GM08714 (cell line): ENCODE results near the gene STAT6.
A peak's percentile ranks its signal among the peaks of the same experiment; 100 is the strongest.

Experiments used
- H3K4me3 ChIP-seq: fragments of 200-500 bp; sonication (Bioruptor generic); 2 replicates; pipeline ENCODE4 v1.5.1; 2014; ENCODE audit warnings: mild to moderate bottlenecking, low read length, inconsistent platforms
- ZNF274 ChIP-seq: IDR thresholded peaks from 2 replicates; pipeline ENCODE4 v1.6.1; 2012; ENCODE audit warnings: mild to moderate bottlenecking, low read depth, low read length

STAT6 gene, protein sequence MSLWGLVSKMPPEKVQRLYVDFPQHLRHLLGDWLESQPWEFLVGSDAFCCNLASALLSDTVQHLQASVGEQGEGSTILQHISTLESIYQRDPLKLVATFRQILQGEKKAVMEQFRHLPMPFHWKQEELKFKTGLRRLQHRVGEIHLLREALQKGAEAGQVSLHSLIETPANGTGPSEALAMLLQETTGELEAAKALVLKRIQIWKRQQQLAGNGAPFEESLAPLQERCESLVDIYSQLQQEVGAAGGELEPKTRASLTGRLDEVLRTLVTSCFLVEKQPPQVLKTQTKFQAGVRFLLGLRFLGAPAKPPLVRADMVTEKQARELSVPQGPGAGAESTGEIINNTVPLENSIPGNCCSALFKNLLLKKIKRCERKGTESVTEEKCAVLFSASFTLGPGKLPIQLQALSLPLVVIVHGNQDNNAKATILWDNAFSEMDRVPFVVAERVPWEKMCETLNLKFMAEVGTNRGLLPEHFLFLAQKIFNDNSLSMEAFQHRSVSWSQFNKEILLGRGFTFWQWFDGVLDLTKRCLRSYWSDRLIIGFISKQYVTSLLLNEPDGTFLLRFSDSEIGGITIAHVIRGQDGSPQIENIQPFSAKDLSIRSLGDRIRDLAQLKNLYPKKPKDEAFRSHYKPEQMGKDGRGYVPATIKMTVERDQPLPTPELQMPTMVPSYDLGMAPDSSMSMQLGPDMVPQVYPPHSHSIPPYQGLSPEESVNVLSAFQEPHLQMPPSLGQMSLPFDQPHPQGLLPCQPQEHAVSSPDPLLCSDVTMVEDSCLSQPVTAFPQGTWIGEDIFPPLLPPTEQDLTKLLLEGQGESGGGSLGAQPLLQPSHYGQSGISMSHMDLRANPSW

DNA sequence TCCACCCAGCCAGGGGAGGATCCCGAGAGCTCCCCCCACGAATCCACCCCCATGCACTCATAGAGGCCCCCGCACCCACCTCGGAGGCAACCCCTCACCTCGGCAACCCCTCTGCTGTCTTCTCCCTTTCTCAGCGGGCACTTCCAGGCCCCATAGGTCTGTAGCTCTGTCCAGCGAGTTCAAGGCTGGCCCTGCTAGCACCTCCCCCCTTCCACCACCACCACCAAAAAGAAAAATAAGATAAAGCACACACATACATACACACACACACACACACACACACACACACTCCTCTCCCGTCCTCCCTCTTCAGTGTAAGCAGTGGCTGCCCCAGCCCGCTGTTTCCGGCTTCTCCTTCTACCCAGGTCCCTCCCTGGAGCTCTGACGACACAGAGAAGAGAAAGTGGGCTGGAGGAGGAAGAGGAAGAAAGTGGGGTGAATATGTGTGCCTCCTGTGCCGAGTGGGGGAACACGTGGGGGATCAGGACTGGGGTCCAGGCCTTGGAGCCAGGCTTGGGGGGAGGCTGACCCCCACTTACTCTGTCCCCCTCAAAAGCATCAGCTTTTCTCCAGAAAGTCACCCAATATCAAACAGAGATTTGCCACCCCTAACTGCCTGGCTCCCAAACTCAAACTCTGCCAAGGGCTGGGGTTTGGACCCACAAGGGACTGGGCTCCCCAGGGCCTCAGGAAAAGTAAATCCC is at the start of gene STAT6:
TSS of gene STAT6 (minus strand) at position 332 of the 704 bp plus-strand sequence. CDS start 3,084 bp downstream, outside the sequence.
- peak within 1 kb of the TSS; percentile 66 for H3K4me3 ChIP-seq
- TF ChIP-seq ZNF274 = no peak

DNA sequence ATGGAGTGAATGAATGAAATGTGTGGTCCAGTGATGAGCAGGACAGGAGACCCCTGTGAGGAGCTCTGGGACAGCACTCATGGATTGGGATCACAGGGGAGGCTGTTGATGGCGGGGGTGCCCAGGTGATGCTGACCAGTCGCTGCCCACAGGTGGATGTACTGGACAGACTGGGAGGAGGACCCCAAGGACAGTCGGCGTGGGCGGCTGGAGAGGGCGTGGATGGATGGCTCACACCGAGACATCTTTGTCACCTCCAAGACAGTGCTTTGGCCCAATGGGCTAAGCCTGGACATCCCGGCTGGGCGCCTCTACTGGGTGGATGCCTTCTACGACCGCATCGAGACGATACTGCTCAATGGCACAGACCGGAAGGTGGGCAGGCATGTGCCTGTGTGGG is 49.6 kb upstream of the STAT6 start:
- no peak overlapping the region for H3K4me3 ChIP-seq
- TF ChIP-seq ZNF274 = no peak

DNA sequence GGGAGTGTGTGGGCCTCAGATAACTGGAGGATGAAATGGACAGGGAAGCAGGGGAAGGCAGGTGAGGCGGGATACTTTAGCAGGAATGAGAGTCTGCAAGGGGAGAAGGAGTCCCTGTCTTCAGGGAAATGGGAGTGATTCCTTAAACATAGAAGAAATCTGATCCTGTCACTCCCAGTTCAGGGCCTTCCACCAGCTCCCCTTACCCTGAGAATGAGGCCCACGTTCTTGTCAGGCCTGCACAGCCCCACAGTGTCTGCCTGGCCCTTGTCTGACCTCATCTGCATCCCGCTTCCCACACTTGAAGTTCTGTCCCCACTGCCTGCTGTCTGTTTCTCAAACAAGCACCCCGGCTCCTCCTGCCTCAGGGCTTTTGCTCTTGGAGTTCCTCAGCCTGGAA is 48.9 kb upstream of the STAT6 start:
- H3K4me3 ChIP-seq = no peak overlapping the region
- TF ChIP-seq ZNF274 = no peak

- no peak overlapping the region for H3K4me3 ChIP-seq
- TF ChIP-seq ZNF274 = no peak
These were observed 48.1 kb upstream of the STAT6 start for GRCh38 chr12:57159311-57159710.

DNA sequence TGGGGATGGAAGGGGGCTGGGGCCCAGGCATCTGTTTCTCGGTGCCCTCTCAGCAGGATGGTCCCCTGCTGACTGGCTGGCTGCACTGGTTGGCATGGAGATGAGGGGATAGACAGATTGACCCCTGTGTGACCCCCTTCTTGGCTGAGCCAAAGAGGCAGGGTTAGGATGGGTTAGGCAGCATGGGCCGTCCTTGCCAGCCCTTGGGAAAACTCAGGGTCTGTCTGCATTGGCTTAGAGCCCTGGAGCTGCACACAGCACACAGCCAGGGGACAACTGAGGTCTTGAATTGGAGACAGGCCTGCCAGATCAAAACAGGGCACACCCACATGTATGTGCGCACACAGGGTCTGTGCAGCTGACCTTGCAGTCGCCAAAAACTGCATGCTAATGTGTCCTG is 47.5 kb upstream of the STAT6 start:
- no peak for TF ChIP-seq ZNF274
- H3K4me3 ChIP-seq = no peak overlapping the region

- no peak for TF ChIP-seq ZNF274
- H3K4me3 ChIP-seq = no peak overlapping the region
These were observed 47.0 kb upstream of the STAT6 start for GRCh38 chr12:57158186-57158585.

GRCh38 chr12:57157588-57158173 is 46.5 kb upstream of the STAT6 start:
- no peak overlapping the region for H3K4me3 ChIP-seq
- TF ChIP-seq ZNF274 = no peak

DNA sequence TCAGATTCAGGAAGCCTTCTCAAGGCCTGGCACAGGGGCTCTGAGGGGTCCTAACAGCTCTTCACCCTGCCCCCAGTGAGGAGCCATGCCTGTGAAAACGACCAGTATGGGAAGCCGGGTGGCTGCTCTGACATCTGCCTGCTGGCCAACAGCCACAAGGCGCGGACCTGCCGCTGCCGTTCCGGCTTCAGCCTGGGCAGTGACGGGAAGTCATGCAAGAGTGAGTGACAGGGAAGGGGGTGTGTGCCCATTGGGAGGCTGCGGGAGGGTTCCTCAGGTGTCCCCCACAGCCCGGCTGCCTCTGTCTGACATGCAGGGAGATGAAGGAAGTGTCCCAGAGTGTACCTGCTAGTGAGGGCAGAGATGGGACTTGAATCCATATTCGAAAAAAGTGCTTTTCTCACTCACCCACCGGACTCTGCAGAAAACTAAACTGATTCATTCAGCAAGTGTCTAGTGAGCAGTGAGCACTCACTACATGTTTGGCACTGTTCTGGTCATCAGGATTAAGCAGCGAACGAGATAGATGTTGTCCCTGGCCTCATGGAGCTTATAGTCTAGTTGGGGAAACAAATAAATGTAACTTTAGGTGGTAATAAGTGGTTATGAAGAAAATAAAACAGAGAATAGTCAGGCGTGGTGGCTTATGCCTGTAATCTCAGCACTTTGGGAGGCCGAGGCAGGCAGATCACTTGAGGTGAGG is 45.7 kb upstream of the STAT6 start:
- H3K4me3 ChIP-seq = no peak overlapping the region
- no peak for TF ChIP-seq ZNF274

DNA sequence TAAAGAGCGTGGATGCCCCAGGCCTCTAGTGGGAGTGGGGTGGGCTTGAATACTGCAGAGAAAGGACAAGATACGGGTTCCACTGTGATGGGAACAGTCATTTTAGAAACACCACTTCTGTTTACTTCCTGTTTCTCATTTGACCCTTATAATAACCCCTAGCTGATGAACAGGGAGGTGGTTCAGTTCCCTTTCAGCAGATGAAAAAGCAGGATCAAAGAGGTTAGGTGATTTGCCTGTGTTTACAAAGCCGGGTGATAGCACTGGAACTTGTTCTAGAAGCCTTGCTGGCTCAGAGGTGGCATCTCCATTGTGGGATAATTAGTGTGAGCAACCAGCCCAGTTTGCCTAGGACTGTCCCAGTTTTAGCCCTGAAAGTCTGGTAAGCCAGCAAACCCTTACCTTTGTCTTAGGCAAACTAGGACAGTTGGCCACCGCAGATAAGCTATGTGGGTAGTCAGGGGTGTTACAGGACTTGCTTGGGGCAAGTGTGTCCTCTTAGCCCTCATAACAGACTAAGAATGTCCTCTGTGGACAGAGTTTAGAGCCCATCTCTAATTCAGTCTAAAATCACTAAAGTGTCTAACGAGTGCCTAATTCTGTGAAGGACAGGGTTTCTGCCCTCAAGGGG is 43.8 kb upstream of the STAT6 start:
- no peak for TF ChIP-seq ZNF274
- no peak overlapping the region for H3K4me3 ChIP-seq

- no peak for TF ChIP-seq ZNF274
- H3K4me3 ChIP-seq = no peak overlapping the region
These were observed 42.9 kb upstream of the STAT6 start for GRCh38 chr12:57154076-57154475.

- no peak for TF ChIP-seq ZNF274
- H3K4me3 ChIP-seq = no peak overlapping the region
These were observed 42.3 kb upstream of the STAT6 start for GRCh38 chr12:57153415-57153997.

DNA sequence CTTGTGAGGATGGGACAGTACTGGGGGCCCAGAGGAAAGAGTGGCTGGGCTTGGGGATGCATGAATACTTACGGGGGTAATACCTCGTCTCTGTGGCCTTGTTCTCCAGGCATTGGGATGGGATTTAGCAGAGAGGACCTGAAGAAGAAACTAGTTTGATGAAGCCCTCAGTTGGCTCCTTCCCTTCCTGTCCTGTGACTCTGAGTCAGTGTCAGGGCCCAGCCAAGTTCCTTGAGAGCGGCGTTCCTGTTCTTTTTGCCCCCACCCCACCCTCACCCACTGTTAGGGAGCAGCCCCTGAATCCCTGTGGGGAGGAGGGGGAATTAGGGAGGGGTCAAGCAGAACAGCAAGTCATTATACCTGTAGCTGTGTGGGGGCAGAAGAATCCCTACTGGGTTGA is 41.5 kb upstream of the STAT6 start:
- TF ChIP-seq ZNF274 = no peak
- H3K4me3 ChIP-seq = no peak overlapping the region
